ENCODE measurements around the gene C2.

GRCh38 chr6:31952140-31952805 is 24.8 kb downstream of the C2 start:
- peak in 2 of 3 donors; percentile 55 to 58 for TF ChIP-seq CTCF (IDR thresholded peaks at IDR 0.05)
- no peak for TF ChIP-seq POLR2A (IDR thresholded peaks at IDR 0.05)
